ENCODE results near the gene REN. TPM values are rescaled to one million over a fixed set of nuclear protein-coding genes. Genes with fewer than 3 reads are reported as not detected.

REN gene
- polyA plus RNA-seq, 4 donors = 55.1 to 138 (median 79.4) TPM

DNA sequence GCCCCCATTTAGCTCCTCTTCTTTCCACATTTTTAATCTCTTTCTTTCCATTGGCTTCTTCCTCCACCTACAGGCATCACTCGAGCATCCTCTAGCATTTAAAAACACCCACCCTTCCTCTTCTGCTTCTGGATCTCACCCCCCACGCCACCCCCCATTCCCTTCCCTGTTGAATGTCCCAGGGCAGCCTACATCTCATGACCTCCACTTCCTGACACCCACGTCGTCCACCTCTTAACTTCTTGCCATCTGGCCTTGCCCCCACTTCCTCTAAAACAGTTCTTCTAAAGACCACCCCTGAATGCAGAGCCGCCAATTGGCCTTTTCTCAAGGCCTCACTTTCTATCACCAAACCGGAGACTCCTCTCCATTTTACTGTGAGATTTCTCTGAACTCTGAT, 8.2 kb downstream of the REN start:
- DNase-seq (ENCODE audit: low read depth in 4 of 4, low spot score in 2 of 4) = no peak

DNA sequence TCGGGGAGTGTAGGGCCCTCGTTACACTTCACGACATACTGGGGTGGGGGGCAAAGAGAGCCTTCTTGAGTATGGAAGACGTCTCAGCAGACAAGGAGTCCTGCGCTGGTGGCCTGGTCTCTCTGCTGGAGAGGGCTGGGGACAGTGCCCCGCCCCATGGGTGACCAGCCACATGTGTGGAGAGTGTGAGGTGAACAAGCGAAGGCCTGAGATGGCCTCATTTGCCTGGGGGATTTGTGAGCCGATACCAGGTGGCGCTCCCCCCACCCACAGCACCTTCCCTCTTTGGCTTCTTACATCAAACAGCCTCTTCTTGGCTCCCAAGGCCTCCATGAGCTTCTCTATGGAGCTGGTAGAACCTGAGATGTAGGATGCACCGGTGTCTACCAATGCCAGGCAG, 10.3 kb downstream of the REN start:
- DNase-seq (ENCODE audit: low read depth in 4 of 4, low spot score in 2 of 4) = no peak

DNA sequence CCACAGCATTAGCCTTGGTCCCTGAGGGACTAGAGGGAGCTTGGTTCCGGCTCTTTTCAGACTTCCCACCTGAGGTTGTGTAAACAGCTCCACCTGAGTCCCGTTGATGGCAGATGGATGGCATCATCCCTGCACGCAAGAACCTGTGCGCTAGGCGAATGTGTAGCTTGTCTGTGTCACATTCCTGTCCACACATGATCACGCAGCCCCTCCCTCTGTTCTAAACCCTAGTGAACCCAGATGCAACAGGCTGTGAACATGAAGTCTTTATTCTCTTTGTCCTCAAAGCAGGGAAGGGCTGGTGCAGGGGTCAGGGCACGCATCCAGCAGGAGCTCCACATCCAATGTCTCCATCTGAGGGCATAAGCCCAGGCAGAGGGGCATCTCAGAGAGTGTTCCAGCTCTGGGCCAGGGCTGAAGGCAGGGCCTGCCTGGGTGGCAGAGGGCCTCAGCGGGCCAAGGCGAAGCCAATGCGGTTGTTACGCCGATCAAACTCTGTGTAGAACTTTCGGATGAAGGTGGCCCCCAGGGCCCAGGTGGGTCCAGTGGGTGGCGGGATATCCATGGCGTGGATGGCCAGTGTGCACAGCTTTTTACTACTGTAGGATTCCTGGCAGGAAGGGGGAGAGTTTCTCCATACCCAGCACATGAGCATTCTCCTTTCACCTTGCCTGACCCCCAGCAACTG, 11.4 kb downstream of the REN start:
- no peak for DNase-seq (ENCODE audit: low read depth in 4 of 4, low spot score in 2 of 4)

DNA sequence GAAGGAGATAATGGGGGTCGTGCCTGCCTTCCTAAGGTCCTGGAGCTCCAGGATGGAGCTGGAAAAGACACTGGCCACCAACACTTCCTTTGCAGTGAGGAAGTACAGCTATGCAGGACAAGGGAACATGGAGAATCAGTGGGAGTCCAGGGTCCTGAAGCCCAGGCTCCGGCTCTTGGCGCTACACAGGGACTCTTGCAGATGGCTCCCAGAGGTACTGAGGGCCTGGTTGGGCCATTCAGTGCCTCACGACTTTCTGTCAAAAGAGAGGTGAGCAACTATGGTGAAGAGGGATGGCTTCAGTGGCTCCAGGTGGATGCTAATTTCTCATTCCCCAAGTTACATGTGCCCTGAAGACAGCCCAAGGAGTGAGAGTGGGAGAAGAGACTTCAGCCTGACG, 12.5 kb downstream of the REN start:
- DNase-seq (ENCODE audit: low read depth in 4 of 4, low spot score in 2 of 4) = no peak

DNA sequence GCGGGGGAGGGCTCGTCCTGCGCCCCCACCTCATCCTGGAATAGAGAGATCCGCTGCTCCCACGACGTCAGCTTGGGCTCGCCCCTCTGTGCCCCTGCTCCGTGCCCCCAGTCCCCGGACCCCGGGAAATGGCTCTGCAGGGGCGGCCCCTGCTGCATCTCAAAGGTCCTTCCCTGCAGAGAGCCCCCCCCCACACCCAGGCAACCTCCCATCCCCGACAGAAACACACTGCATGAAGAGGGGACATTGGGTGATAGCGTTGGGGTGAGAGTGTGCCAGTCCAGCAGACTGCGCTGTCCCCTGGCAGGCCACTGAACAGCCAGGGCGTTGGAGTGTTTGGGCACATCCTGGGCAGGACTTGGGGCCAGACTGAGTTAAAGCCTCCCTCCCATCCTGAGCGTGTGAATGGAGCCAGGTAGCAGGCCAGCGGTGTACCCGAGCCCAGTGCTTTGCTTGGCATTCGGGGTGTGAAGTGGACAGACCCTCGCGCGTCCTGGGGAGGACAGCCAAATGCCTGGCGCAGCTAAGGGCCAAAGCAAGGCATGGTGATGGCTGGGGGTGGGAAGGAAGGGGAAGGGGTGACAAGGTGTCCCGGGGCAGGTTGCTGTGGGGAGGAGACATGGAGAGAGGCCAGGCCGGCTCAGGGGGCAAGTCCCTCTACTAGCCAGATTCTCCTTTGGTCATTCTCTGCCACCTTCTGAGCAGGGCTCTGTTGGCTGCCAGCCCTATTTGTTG, 13.7 kb downstream of the REN start:
- DNase-seq (ENCODE audit: low read depth in 4 of 4, low spot score in 2 of 4) = no peak

DNA sequence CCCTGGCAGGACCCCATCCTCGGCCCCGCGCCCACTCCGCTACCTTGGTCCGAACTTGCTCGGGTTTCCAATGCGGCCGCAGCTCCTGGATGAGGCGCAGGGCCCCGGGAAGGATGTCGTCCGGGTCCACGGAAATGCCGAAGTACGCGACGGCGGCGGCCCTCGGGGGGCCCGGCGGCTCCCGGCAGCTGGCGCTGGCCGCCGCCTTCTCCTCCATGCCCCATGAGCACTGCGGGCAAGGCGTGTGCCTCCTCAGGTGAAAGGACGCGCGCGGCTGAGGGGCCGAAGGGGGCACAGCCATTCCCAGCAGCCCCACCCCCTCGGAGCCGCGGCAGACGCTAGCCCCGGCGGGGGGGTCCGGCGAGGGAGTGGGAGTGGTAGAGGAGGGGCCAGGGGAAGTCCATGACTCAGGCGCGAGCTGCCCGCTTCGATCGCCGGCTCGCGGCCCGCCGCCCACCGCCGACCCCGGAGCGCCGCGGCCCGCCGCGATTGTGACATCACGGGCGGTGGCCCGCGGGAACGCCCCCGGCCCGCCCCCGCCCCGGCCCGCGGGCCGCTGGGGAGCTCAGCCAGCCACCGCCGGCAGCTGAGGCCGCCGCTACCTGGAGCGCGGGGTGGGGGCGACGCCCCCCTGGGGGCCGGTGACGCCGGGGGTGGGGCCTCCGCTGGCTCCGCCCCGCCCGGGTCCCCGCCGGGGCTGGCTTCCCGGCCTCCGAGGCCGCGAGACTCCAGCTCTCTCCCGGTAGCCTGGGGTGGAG, 14.4 kb downstream of the REN start, which contains the start of gene ETNK2:
Gene ETNK2, minus strand, starts transcription at position 493 of the 758 bp plus-strand sequence. Its CDS starts 192 bp downstream, at position 301.
- no peak for DNase-seq (ENCODE audit: low read depth in 4 of 4, low spot score in 2 of 4)

DNA sequence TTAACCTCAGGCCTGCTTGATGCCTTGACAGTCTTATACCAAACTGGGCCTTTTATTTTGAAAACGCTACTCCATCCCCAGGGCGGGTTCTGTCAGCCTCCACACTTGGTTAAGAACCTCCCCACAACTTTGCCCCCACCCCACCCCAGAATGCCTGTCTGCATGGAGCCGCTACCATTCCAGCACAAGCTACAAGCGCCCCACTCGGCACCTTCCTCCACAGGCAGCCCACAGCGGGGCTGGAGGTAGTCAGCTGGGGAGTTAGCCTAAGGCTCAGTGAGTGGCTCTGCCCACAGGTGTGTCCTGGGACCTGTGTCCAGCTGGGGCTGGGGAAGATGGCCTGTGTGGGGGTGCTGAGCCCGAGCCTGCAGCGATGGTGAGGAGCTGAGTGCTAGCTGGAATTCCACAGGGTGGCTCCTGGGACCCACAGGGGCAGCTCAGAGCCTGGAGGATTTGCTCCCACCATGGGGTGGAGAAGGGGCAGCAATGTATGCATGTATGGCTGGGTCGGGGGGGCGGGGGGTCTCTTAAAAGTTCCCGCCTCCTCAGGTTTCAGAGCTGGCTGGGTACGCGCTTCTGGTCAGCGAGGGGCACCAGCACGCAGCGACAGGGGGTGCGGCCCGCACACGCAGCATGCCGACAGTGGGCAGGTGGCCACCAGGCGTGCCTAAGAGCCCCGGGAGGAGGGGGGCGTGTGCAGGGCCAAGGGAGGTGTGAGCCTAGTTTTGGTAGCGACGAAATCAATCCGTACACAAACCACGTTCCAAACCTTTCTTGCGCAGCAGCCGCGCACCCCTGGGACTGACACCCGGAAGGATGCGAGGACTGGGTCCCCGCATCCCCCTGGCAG, 15.2 kb downstream of the REN start:
- DNase-seq (ENCODE audit: low read depth in 4 of 4, low spot score in 2 of 4) = no peak

DNA sequence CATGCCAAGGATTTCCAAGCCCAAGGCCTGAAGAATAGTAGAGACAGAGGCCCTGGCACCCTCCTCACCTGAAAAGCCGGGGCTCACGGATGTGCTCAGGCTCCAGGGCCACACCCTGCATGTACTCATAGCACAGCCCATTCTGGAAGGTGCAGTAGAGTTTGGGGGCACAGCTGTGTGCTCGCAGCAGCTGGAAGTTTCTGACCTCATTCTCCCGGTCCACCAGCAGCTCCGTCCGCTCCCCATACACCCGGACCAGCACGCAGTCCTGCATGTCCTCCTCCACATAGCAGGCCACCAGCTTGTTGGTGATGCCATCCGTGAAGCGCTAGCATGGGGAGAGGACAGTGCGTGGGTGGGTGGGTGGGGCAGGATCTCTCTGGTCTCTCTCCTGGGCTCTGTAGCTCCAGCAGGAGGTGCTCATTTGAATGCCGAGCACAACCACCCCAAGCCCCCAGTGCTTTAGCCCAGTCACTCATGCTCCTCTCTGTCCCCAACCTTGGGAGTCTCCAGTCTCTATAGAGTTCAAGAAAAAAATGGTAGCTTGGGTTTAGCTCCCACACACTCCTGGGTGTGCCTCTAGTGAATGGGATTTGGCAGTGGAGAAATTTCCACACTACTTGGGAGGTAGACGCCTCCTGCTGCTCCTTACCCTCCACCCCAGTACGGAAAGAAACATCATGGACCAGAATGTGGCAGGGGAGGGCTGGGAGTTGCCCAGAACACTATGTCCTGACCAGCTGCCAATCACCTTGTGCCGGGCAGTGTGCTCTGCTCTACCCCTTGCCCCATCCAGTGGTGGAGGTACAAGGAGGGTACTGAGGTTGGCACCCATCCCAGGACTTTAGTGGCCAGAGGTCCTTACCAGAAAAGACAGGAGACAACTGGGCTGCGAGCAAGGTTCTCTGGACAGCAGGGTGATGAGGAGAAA, 16.2 kb downstream of the REN start:
- no peak for DNase-seq (ENCODE audit: low read depth in 4 of 4, low spot score in 2 of 4)

DNA sequence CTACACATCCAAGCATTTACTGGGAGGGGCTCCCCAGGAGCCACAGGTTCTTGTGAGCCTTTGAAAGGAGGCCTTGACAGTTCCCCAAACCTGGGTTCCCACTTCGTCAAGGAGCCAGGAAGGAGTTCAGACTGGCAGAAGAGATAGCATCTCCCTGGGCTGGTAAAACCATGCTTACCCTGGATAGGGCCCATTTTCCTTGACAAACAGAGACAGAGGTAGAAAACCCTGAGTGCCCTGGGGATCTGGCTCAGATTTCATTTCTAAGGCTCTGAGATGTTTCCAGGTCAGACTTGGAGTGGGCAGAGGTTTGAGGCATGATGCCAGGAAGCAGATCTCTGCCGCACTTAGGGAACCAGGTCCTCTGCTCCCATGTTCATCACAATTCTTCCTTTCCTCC, 17.0 kb downstream of the REN start:
- DNase-seq (ENCODE audit: low read depth in 4 of 4, low spot score in 2 of 4) = no peak

DNA sequence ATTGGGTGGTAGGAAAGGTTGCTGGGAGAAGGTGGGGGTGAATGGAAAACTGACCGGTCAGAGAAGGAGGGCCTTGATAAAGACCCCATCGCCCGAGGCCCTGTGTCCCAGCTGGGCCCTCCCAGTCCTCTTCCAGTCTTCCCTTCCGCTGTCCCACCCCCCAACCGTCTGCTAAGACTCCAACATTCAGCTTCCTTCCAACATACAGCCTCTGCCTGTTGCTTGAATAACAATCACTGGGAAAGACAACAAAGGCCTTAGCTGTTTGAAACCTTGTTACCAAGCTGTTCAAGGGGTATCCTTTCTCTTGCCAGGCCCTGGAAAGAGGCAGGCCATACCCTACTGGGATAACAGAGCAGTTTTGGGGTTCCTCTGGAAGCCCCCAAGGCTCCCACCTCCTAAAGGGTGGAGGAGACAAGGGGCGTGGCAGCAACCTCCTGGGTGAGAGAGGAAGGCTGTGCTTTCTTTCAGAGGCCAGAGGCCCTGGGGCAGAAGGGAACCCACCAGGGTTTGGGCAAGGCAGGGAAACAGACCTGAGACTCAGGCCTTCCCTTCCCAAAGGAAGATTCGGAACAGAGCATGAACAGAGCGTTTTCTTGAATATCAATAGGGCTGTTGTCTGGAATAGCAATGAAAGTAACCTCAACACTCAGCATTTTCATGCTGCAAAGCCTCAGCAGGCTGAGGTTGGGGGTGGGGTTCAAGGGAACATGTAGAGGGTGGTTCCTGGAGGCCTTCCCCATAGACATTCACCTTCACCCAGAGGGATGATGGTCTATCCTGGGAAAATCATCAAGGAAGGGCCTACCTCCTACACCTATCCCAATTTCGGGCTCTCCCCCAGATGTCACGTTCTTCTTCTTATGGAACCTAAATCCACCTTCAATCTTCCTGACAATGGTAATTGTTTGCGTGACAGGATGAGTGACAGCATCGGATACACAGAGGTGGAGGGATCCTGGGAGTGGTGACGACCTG, 18.4 kb downstream of the REN start:
- no peak for DNase-seq (ENCODE audit: low read depth in 4 of 4, low spot score in 2 of 4)

DNA sequence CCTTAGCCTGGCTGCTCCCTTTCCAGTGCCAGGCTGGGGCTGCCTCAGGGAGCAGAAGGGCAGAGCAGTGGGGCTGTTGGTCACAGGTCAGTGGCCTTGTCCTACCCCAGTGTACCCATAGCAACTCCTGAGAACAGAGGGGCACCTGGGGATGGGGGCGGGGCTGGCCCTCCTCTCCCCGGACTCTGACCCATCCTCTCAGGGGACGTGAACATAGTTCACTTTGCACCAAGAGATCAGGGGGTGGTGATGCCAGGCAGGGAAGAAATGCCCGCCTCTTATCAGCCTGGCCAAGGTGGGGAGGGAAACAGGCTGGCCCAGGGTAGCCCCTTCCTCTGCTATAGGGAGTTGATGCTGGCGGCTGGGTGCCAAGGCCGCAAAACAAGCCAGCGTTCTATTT, 19.2 kb downstream of the REN start:
- no peak for DNase-seq (ENCODE audit: low read depth in 4 of 4, low spot score in 2 of 4)

DNA sequence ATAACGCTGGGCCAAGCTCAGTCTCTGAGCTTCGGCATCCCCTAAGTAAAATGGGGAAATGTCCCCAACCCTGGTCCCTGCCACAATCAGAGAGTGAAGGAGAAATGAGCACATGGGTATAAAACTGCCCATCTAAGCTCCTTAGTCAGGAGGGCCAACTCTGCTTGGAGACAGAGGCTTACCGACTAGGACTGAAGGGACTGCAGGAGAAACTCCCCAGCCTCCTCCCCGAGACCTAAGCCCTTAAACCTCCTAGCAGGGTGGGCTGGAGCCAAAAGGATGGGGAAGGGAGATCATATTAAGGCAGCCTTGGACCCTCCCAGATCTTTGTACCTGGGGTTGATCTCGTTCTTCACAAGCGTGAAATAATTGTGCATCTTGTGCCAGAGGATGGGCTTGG, 19.8 kb downstream of the REN start:
- DNase-seq (ENCODE audit: low read depth in 4 of 4, low spot score in 2 of 4) = no peak

DNA sequence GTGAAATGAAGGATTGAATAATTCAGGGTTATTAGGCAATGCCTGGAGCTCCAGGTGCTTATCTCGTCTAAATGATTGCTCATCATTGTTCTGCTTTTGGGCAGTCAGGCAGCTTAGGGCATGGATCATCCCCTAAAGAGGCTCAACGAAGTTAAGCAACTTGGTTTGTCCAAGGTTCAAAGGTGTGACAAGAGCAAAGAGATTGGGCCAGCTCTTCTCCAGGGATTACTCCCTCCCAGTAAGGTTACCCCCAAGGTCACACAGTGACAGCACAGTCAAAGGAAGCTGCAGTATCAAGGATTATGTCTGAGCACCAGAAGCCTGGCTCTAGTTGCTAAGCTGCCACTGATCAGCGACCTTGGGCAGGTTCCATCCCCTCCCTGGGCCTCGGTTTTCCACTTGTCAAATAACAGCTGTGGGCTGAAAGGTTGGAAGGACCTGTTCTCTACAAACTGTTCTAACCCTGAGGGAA, 21.1 kb downstream of the REN start:
- no peak for DNase-seq (ENCODE audit: low read depth in 4 of 4, low spot score in 2 of 4)

DNA sequence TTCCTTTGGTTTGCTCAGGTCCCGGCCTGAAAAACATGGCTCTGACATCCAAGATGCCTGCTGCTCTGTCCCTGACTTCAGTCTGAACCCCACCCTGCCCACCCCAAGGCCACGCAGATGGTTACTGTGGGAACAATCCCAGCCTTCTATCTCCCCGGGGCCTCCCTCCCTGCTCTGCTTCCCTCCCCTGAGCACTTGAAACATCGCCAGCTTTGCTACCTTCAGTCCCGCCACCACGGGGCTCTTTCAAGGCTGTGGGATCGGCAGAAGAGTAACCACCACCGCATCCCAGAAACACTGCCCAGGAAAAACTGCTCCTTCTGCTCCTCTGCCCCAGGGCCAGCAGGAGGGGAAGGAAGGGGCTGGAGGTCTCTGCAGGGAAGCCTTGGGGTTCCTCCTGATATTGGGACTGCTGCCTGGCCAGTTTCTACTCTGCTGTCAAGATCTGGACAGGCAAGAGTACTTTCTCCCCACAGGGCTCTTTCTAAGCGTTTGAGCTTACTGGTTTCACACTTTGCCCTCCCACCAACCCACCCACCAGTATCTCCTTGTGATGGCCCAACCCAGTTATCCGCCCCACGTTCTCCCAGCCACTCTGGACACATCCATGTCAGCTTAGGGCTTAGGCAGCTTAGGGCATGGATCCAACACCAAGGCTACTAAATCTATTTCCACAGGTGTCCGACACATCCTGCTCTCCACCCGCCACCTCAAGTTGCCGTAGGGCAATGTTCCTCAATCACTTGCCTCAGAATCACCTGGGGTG, 22.7 kb downstream of the REN start:
- DNase-seq (ENCODE audit: low read depth in 4 of 4, low spot score in 2 of 4) = no peak

DNA sequence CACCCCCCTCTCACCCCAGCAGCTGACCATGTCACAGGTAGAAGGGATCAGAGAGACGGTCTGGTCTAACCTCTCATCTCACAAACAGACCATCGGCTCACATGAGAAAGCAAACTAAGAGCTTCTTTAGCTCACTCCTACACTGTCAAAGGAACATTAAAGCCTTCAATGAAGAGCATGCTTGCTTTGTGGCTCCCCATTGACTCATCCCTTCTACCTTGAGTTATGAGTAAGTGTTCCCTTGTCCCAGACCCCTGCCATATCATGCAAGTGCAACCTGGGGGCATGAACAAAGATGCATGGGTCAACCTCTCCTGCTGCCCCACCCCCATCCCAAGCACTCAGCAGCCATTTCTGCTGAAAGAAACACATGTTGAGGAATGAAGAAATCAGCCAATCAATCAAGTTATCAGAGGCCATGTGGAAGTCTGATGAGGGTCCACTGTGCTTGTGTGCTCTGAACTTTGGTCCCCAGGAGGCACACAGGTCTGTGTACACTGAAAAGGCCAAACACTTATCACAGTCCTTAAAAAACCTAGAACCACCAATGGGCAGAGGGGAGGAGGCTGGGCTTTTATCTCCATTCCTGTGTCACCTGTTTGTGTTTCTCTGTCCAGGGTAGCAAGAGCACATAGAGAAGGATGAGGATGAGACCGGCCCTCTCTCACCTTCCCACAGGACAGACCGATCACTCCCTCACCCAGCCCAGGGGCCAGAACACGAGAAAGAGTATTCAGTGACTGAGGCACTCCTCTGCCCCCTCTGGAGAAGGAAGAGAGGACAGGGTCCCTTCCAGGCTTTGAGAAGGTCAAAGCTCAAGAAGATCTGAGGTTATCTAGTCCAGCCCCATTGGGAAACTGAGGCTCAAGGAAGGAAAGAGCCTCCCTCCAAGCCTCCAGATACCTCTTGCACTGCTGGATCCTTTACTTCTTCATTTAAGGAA, 23.8 kb downstream of the REN start:
- no peak for DNase-seq (ENCODE audit: low read depth in 4 of 4, low spot score in 2 of 4)

DNA sequence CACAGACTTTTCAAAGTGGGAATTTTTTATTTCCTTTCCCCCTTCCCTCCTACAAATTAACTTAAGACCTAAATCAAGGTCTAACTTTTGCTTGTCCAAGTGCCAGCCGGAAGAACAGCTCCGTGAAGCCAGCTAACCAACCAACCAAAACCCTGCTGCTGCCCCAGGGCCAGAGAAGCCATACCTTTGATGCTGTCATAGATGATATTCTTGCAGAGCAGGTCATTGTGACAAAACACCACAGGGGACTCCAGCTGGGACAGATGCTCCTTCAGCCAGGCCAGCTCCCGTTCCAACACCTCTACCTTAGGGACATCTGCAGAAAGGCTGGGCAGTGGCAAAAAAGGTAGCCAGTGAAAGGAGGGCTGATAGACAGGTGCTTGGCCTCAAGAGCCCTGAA, 25.0 kb downstream of the REN start:
- DNase-seq (ENCODE audit: low read depth in 4 of 4, low spot score in 2 of 4) = no peak
